IPS-NIHi11 (cell line): ENCODE results near the gene LCE2D.
"Not testable (repeated sequence)": the region's sequence is repeated elsewhere in the genome, so short reads cannot be mapped to it uniquely, and the experiment has no call there.

Experiments
- DNase-seq: peaks from one replicate; pipeline ENCODE4 v3.0.0; 2012; ENCODE audit warnings: mixed read lengths, low spot score

LCE2D gene

GRCh38 chr1:152663098-152663497, at the start of gene LCE2D:
Gene LCE2D (plus strand): TSS chr1:152663380. CDS start chr1:152664106, 726 bp downstream.
- no peak for DNase-seq

GRCh38 chr1:152613511-152613910, 49.7 kb upstream of the LCE2D start, which contains the start of gene LCE3B:
Gene LCE3B (plus strand): TSS chr1:152613811. CDS start chr1:152613811, 0 bp downstream.
- DNase-seq = no peak

GRCh38 chr1:152621993-152622392, 41.2 kb upstream of the LCE2D start:
- DNase-seq = no peak

GRCh38 chr1:152622803-152623202, 40.4 kb upstream of the LCE2D start, which contains the start of gene LCE3A:
Gene LCE3A (minus strand): TSS chr1:152623103. CDS start chr1:152623103, 0 bp downstream.
- no peak for DNase-seq

- peak; percentile 7 for DNase-seq
Observed at GRCh38 chr1:152623203-152623844, 39.9 kb upstream of the LCE2D start.

- no peak for DNase-seq
Observed at GRCh38 chr1:152626744-152627143, 36.4 kb upstream of the LCE2D start.

- DNase-seq = no peak
Observed at GRCh38 chr1:152630596-152630995, 32.6 kb upstream of the LCE2D start.

GRCh38 chr1:152640351-152640750, 22.8 kb upstream of the LCE2D start:
- no peak for DNase-seq

- no peak for DNase-seq
Observed at GRCh38 chr1:152643945-152644344, 19.2 kb upstream of the LCE2D start.

- no peak for DNase-seq
Observed at GRCh38 chr1:152645146-152645545, 18.0 kb upstream of the LCE2D start.

GRCh38 chr1:152646656-152647055, 16.5 kb upstream of the LCE2D start:
- no peak for DNase-seq

GRCh38 chr1:152654110-152654509, 9.1 kb upstream of the LCE2D start:
- peak; percentile 55 for DNase-seq

GRCh38 chr1:152656459-152656858, 6.7 kb upstream of the LCE2D start:
- no peak for DNase-seq

- DNase-seq = no peak
Observed at GRCh38 chr1:152657677-152658076, 5.5 kb upstream of the LCE2D start.

- no peak for DNase-seq
Observed at GRCh38 chr1:152658649-152659048, 4.5 kb upstream of the LCE2D start.

- DNase-seq = not testable (repeated sequence)
Observed at GRCh38 chr1:152666171-152666570, 3.0 kb downstream of the LCE2D start.

- DNase-seq = no peak
Observed at GRCh38 chr1:152667648-152668047, 4.5 kb downstream of the LCE2D start.

- no peak for DNase-seq
Observed at GRCh38 chr1:152673016-152673415, 9.8 kb downstream of the LCE2D start.

- not testable (repeated sequence) for DNase-seq
Observed at GRCh38 chr1:152674983-152675382, 11.8 kb downstream of the LCE2D start, which contains the start of gene LCE2C. Gene LCE2C (plus strand): TSS chr1:152675279. CDS start chr1:152676016, 737 bp downstream.

- DNase-seq = no peak
Observed at GRCh38 chr1:152679459-152679858, 16.3 kb downstream of the LCE2D start.

GRCh38 chr1:152681616-152682015, 18.4 kb downstream of the LCE2D start:
- DNase-seq = no peak

GRCh38 chr1:152683846-152684245, 20.7 kb downstream of the LCE2D start:
- no peak for DNase-seq

- DNase-seq = not testable (repeated sequence)
Observed at GRCh38 chr1:152685823-152686222, 22.6 kb downstream of the LCE2D start, which contains the start of gene LCE2B. Gene LCE2B (plus strand): TSS chr1:152686123. CDS start chr1:152686844, 721 bp downstream.
